A172 (cell line): ENCODE data around the gene MGAT5. TPM values are rescaled to one million over a fixed set of nuclear protein-coding genes. Genes with fewer than 3 reads are reported as not detected.
A peak's percentile ranks its signal among the peaks of the same experiment; 100 is the strongest.

ENCODE experiments used
- DNase-seq: peaks from one replicate; pipeline ENCODE4 v3.0.0-alpha.2; 2015; ENCODE audit warnings: low spot score
- total RNA-seq: library from RNA; depleted of rRNA; stranded (reverse); fragments of >200 nt; shearing (Covaris generic); gene quantifications from 2 replicates; pipeline ENCODE4 v1.2.3, GENCODE V29; 2014

MGAT5 gene
- total RNA-seq, 1 experiment from 2014 or later, result 31.8 TPM

DNA sequence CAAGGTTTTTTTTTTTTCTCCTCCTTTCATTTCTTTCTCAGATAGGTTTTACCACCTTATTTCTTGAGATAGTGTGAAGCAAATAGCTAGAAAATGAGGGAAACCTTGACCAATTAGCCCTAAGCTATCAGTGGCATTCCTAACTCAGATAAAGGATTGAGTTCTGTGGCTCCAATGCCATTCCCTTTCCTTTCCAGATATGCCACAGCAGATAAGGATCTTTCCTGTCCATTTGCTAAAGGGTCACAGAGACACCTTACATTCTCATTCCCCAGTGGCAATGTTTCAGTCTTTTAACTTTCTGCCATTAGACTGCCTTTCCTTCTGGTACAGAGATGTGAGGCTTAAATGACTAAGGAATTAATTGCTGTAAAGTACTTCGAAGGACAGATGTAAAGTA lies 81.7 kb downstream of the MGAT5 start:
- DNase-seq, result no peak

GRCh38 chr2:134336352-134336751 lies 82.5 kb downstream of the MGAT5 start:
- DNase-seq, result no peak

- no peak for DNase-seq
These were observed 83.0 kb downstream of the MGAT5 start for GRCh38 chr2:134336921-134337320.

GRCh38 chr2:134337631-134338030 lies 83.8 kb downstream of the MGAT5 start:
- no peak for DNase-seq

DNA sequence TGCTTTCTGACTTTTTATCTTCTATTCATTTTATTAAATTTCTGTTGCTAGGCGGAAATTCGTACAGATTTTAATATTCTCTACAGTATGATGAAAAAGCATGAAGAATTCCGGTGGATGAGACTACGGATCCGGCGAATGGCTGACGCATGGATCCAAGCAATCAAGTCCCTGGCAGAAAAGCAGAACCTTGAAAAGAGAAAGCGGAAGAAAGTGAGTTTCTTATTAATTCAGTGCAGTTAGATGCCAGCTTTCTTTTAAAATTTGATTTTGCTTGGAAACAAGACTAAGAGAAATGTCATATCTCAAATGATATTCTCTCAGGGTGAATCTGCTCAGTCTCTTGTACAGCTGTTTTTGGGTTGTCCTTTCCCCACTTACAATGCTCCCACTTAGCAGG lies 84.3 kb downstream of the MGAT5 start:
- DNase-seq, result no peak

- no peak for DNase-seq
These were observed 87.6 kb downstream of the MGAT5 start for GRCh38 chr2:134341476-134341875.

DNA sequence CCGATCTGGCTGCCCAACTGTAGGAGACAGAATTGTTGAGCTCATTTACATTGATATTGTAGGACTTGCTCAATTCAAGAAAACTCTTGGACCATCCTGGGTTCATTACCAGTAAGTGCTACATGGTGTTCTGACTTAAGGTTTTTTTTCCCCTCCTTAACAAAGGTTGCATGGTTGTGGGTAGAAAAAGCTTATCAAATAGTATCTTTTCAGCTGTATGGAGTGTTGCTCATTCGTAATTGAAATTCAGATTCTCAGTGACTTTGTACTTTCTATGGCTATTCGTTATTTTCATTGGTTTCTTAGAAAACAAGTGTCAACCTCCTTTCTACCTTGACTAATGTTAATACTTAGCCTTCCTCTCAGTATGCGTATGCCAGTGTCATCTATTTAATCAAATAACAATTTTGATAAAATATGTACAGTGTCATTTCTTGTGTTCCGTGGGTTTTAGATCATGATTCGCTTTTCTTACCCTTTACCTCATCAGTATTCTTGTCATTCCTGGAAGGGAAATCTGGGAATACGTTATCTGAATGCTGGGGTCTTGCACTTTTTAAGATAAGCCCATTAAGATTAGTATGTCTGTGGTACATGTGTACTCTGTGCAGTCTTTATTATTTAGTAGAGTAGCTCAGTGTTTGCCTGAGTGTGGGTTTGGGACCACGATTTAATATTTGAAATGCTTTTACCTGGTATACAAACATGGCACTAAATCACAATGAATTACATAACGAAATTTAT lies 91.3 kb downstream of the MGAT5 start:
- no peak for DNase-seq

DNA sequence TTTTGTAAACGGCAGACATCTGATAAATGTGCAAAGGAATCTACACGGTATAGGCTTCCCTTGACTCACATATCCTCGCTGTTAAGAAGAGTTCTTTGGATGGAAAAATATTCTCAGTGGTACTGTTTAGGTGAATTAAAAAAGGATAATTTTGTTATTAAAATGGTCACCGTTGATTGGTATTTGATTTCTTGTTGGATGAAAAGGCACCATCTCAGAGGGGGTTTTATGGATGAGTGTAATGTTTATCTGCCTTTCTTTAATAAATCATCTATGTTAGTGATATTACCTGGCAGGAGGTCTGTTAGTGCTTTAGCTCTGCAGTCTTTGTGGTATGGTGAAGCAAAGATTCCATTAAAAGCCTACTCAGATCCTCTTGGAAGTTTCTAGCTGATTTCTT lies 92.3 kb downstream of the MGAT5 start:
- DNase-seq, result no peak

DNA sequence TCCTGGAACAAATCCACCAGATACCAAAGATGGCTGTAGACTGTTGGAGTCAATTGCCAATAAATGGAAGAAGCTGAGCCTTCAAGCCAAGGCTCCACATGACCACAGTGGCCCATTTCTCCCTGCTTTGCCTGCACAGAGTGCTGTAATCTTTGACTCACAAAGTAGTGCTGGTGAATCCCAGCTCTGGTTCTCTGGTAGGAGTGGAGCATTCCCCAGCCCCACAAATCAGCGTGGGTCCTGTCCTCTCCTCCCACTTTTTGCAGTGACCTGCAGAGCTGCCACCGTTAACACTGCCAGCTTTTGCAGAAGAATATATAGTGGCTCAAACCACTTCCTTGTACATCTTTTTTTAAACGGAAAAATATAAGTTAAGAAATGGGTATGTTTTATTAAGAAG lies 93.9 kb downstream of the MGAT5 start:
- peak; percentile 34 for DNase-seq

GRCh38 chr2:134348239-134348638 lies 94.4 kb downstream of the MGAT5 start:
- DNase-seq, result peak; percentile 10

DNA sequence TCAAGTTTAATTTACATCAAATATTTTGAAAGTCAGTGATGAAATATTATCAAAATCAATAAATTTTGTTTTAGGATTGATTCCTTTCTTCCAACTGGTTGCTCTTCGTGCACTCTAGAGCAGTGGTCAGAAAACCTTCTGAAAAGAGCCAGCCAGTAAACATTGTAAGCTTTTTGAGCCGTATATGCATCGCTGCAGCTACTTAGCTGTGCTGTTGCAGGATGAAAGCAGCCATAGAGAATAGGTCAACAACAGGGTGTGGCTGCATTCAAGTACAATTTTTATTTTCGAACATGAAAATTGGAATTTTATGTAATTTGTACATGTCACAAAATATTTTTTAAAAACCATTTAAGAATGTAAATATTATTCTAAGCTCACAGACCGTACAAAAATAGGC lies 94.9 kb downstream of the MGAT5 start:
- DNase-seq, result no peak

- no peak for DNase-seq
These were observed 97.1 kb downstream of the MGAT5 start for GRCh38 chr2:134351016-134351415.

- DNase-seq, result no peak
These were observed 98.0 kb downstream of the MGAT5 start for GRCh38 chr2:134351899-134352298.

- DNase-seq, result no peak
These were observed 99.0 kb downstream of the MGAT5 start for GRCh38 chr2:134352844-134353243.

GRCh38 chr2:134354611-134355010 lies 100.7 kb downstream of the MGAT5 start:
- DNase-seq, result no peak

DNA sequence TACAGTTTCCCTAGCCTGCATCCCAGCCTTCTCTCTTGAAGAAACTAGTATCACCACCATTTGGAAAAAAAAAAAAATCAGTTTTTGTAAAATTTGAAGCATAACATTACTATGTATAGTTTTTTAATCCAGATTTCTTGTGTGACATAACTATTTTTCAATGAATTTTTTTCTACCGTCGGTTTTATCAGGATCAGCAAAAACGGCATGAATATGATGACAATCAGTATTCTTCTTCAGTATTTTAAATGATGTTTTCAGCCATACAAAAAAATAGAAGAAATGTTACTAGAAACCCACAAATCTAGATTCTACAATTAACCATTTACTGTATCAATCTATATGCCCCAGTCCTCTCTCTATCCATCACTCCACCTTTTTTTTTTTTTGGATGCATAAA lies 103.9 kb downstream of the MGAT5 start:
- DNase-seq, result no peak

DNA sequence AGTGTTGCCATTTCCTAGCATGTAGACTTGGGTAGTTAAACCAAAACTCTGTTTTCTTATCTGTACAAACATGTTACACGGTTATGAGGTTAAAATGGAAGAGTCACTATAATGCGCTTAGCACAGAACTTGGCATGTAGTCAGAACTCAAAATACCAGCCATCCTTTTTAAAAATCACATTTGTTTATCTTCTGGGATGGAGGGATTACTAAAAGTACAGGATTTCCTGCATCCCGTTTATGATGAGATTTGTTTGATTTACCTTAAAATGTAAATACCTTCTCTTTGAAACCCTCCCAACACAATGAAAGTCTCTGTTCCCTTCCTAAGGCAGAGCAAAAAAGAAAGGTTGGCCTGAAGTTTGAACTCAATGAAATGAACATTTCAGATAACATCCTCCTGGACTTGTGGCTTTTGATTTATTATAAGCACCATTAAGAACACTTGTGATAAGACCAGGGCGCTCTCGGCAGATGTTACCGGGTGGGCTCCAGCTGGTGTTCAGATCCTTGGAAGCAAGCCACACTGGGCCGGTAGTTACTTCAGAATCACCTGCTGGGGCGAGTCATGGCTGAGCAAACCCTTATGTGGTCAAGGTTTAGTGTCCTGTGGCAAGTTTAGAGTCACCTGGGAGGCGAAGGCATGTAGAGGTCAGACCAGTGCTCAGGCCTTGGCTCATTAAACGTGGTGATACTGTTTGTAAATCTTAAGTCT lies 105.7 kb downstream of the MGAT5 start:
- DNase-seq, result peak; percentile 77

- DNase-seq, result no peak
These were observed 107.0 kb downstream of the MGAT5 start for GRCh38 chr2:134360745-134361487.

GRCh38 chr2:134361648-134362047 lies 107.8 kb downstream of the MGAT5 start:
- peak; percentile 24 for DNase-seq

DNA sequence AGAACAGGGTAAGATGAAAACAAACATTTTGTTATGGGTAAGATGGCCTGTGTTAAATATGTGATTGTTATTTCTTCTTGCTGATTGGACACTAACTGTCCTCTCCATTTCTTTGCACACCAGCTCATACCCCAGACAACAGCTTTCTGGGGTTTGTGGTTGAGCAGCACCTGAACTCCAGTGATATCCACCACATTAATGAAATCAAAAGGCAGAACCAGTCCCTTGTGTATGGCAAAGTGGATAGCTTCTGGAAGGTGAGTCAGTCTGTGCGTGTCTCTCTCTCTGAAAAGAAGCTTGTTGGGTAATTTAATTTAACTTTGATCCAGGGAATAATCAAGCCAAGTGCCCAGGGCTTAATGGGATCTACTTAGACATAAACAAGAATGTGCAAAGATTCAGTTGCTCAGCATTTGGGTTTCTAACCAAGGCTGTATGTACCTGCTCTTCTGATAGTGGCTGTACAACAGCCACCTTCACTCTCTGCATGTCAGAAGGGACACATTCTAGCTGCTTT lies 108.3 kb downstream of the MGAT5 start:
- no peak for DNase-seq

- no peak for DNase-seq
These were observed 108.9 kb downstream of the MGAT5 start for GRCh38 chr2:134362740-134363139.

GRCh38 chr2:134365356-134365755 lies 111.5 kb downstream of the MGAT5 start:
- peak; percentile 28 for DNase-seq

- DNase-seq, result no peak
These were observed 112.5 kb downstream of the MGAT5 start for GRCh38 chr2:134366359-134366758.
